Subcutaneous abdominal adipose tissue (tissue), 5 donors: ENCODE measurements around the gene MGAT2.
A peak's percentile ranks its signal among the peaks of the same experiment; 100 is the strongest.
"Not testable (repeated sequence)": the region's sequence is repeated elsewhere in the genome, so short reads cannot be mapped to it uniquely, and the experiment has no call there.

Experiments used
- H3K27ac ChIP-seq: one replicate; pipeline ENCODE4 v1.7.0; 2013; ENCODE audit warnings: low read depth, mild to moderate bottlenecking, inconsistent platforms, low read length, moderate library complexity
- H3K27me3 ChIP-seq, 5 donors: one replicate each; pipeline ENCODE4 v1.7.0; 2013; ENCODE audit warnings: low read length in 5 of 5, inconsistent platforms in 1 of 5; ENCODE audit not compliant: control insufficient read depth in 5 of 5, insufficient read depth in 4 of 5
- H3K36me3 ChIP-seq, 5 donors: one replicate each; pipeline ENCODE4 v1.7.0; 2013; ENCODE audit warnings: low read length in 5 of 5; ENCODE audit not compliant: control insufficient read depth in 5 of 5, insufficient read depth in 5 of 5
- H3K4me1 ChIP-seq, 5 donors: one replicate each; pipeline ENCODE4 v1.7.0; 2013; ENCODE audit warnings: low read length in 5 of 5, mild to moderate bottlenecking in 3 of 5, moderate library complexity in 1 of 5; ENCODE audit not compliant: control insufficient read depth in 5 of 5, insufficient read depth in 5 of 5
- H3K4me3 ChIP-seq, 5 donors: one replicate each; pipeline ENCODE4 v1.7.0; 2013; ENCODE audit warnings: low read length in 5 of 5, low read depth in 1 of 5
- H3K9ac ChIP-seq, 5 donors: one replicate each; pipeline ENCODE4 v1.7.0; 2013; ENCODE audit warnings: low read length in 5 of 5, mild to moderate bottlenecking in 4 of 5, moderate library complexity in 3 of 5
- H3K9me3 ChIP-seq, 5 donors: one replicate each; pipeline ENCODE4 v1.7.0; 2013; ENCODE audit warnings: low read length in 5 of 5; ENCODE audit not compliant: control insufficient read depth in 5 of 5
- donor health status: healthy.
- donor health status: healthy.
- donor health status: healthy.
- donor health status: healthy.
- donor health status: healthy.

Gene MGAT2

DNA sequence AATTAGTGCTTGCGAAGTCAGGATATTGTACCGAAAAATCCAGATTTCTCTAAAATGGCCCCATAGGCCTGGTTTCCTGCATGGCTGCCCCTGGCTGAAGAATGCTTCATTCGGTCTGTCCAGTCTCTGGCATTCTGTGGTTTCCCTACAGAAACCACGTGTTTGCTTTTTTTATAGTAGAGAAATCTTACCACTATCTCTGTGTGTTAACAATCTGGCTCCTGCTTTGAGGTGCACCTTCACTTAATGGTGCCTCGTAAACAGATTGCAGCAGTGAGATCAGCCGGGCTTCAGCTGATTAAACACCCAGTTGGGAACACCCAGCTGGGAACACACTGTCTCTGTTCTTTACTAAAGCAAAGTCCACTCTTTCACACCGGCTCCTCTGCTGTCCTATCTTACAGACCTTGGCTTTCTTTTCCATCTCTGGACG is 21.1 kb downstream of the MGAT2 start:
- Histone ChIP-seq H3K4me1 (peaks cover 0 to 8% (median 0%) of the 10 kb centered on the region in 5 donors), H3K36me3 (peaks cover 0 to 9% (median 3%) of the 10 kb centered on the region in 5 donors), H3K4me3 (no peak overlapping the region), H3K9ac (peak overlapping the region in 2 of 5 donors; percentile 22 to 35), H3K27me3 (no peaks in the 10 kb centered on the region), H3K27ac (no peak overlapping the region), H3K9me3 (no peaks in the 10 kb centered on the region)

DNA sequence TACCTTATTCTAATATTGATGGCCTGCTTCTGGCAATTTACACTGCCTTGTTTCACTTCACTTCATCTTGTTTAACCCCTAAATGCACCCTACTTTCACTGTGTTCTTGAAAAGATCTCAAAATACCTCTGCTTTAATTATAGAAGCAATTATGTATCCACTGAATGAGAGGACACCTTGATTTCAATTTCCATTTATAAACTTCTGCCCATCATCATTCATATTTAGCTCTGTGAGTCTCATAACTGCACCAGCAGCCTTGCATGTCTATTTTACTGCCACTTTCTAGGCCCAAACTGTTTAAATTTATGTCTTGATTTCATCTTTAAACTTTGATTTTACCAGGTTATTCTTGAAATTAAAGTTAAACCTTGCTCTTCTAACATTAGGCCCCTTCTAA is 21.6 kb downstream of the MGAT2 start:
- Histone ChIP-seq H3K9ac (peak overlapping the region in 2 of 5 donors; percentile 22 to 35), H3K27ac (no peak overlapping the region), H3K9me3 (no peaks in the 10 kb centered on the region), H3K36me3 (peaks cover 0 to 9% (median 3%) of the 10 kb centered on the region in 5 donors), H3K4me1 (peaks cover 0 to 6% (median 0%) of the 10 kb centered on the region in 5 donors), H3K27me3 (no peaks in the 10 kb centered on the region), H3K4me3 (no peak overlapping the region)

DNA sequence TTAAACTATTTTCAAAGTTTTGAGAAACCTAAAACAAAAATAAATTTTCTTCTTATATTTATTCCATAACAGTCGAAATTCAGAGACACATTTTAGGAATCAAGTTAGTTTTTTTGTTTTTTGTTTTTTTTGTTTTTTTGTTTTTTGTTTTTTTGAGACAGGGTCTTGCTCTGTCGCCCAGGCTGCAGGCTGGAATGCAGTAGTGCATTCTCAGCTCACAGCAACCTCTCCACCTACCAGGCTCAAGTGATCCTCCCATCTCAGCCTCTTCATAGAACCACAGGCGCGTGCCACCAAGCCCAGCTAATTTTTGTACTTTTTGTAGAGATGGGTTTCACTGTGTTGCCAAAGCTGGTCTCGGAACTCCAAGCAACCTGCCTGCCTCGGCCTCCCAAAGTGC is 32.9 kb downstream of the MGAT2 start:
- H3K9me3 ChIP-seq = no peaks in the 10 kb centered on the region
- H3K27ac ChIP-seq = no peak overlapping the region
- H3K9ac ChIP-seq = no peak overlapping the region
- no peaks in the 10 kb centered on the region for H3K27me3 ChIP-seq
- H3K4me1 ChIP-seq = no peaks in the 10 kb centered on the region
- no peak overlapping the region for H3K4me3 ChIP-seq
- no peaks in the 10 kb centered on the region for H3K36me3 ChIP-seq

DNA sequence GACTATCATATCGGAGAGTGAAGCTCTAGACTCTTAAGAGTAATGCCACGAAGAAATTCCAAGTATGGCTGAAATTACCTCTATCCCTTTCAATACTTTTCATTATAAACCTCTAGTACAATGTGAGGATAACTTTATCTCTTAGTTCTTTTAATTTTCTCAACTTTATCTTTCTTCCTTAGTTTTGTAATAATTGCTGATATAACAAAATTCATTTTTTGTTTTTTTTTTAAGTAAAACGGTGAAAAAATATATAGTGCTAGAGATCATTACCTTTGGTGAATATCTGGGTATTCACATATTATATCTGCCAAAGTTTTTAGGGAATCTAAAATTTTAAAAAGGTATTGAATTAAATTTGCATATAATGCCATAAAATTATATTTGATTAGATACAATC is 33.9 kb downstream of the MGAT2 start:
- Histone ChIP-seq H3K9me3 (no peaks in the 10 kb centered on the region), H3K9ac (no peak overlapping the region), H3K4me3 (no peak overlapping the region), H3K27me3 (no peaks in the 10 kb centered on the region), H3K27ac (no peak overlapping the region), H3K36me3 (no peaks in the 10 kb centered on the region), H3K4me1 (no peaks in the 10 kb centered on the region)

DNA sequence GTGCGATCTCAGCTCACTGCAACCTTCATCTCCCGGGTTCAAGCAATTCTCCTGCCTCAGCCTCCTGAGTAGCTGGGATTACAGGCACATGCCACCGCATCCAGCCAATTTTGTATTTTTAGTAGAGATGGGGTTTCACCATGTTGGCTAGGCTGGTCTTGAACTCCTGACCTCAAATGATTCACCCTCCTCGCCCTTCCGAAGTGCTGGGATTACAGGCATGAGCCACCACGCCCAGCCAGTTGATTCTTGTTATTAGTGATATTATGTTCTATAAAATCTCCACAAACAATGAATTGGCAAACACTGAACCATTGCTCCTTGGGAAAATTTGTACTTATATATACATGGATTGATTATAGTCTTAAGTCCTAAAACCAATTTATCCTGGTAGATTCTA is 36.9 kb downstream of the MGAT2 start:
- not testable (repeated sequence) for H3K4me3 ChIP-seq, H3K9me3 ChIP-seq, H3K4me1 ChIP-seq, H3K9ac ChIP-seq, H3K27me3 ChIP-seq, H3K36me3 ChIP-seq, H3K27ac ChIP-seq

DNA sequence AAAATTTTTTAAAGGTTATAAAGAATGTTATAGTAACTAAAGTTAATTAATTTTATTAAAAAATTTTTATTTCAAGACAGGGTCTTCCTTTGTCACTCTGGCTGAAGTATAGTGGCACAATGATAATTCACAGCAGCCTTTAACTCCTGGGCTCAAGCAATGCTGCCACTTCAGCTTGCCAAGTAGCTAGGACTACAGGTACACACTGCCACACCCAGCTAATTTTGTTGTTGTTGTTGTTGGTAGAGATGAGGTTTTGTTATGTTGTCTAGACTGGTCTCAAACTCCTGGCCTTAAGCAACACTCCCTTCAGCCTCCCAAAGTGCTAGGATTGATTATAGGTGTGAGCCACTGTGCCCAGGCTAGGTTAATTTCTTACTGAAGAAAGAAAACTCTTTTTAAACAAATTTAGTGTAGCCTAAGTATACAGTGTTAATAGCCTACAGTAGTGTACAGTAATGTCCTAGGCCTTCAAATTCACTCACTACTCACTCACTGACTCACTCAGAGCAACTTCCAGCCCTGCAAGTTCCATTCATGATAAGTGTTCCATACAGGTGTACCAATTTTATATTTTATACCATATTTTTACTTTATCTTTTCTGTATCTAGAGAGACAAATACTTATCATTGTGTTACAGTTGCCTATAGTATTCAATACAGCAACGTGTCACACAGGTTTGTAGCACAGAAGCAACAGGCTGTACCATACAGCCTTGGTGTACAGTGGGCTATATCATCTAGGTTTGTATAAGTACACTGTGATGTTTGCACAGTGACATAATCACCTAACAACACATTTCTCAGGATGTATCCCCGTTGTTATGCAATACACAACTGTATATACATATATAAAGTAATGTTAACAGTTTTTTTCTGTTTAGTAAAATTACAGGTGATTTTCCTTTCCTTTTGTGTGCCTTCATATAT is 39.2 kb downstream of the MGAT2 start:
- no peak overlapping the region for H3K27ac ChIP-seq
- H3K36me3 ChIP-seq = no peaks in the 10 kb centered on the region
- H3K27me3 ChIP-seq = no peaks in the 10 kb centered on the region
- H3K4me1 ChIP-seq = no peaks in the 10 kb centered on the region
- H3K4me3 ChIP-seq = no peak overlapping the region
- H3K9me3 ChIP-seq = no peaks in the 10 kb centered on the region
- no peak overlapping the region for H3K9ac ChIP-seq

DNA sequence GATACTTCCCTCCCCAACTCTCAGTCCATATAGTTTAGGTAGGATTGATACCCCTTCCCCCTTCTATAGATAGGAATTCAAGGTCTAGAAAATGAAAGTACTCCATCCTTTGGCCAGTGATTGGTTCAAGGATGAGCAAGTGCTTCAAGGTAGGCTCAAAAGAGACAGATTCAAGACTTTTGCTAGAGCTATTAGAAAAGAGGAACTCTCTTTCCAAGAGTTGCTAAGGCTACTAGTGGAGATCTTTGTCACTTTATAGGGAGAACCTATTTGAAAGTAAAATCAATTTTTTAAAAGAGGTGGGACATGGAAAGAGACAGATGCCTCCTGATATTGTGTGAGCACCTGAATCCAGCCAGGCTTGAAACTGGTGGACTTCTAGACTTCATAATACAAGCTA is 49.9 kb downstream of the MGAT2 start:
- Histone ChIP-seq H3K9me3 (no peaks in the 10 kb centered on the region), H3K9ac (no peak overlapping the region), H3K36me3 (no peaks in the 10 kb centered on the region), H3K4me1 (no peaks in the 10 kb centered on the region), H3K4me3 (no peak overlapping the region), H3K27ac (no peak overlapping the region), H3K27me3 (no peaks in the 10 kb centered on the region)
